GM18951 (cell line): ENCODE measurements around the gene ADAMTS2.

Experiments
- POLR2A ChIP-seq: IDR thresholded peaks from 4 replicates; pipeline ENCODE4 v1.6.1; 2011; ENCODE audit warnings: mild to moderate bottlenecking; ENCODE audit not compliant: insufficient read length, insufficient read depth; ENCODE audit errors: extremely low read depth
- in situ Hi-C: fragments of 300-500 bp; cut with MboI; formaldehyde crosslinking; loops from one replicate; pipeline ENCODE4 v1.12.0; 2022; ENCODE audit warnings: low sequenced_read_pairs, mixed read lengths, inconsistent platforms; ENCODE audit not compliant: unreplicated experiment

The ADAMTS2 gene

GRCh38 chr5:179183481-179183880 is 161.8 kb downstream of the ADAMTS2 start:
- in situ Hi-C loops = no loop called here
- TF ChIP-seq POLR2A = no peak

- in situ Hi-C loops = no loop called here
- no peak for TF ChIP-seq POLR2A
Observed at GRCh38 chr5:179182601-179183000, 162.7 kb downstream of the ADAMTS2 start.

GRCh38 chr5:179181988-179182387 is 163.3 kb downstream of the ADAMTS2 start:
- in situ Hi-C loops = no loop called here
- no peak for TF ChIP-seq POLR2A

GRCh38 chr5:179180921-179181645 is 164.2 kb downstream of the ADAMTS2 start:
- no peak for TF ChIP-seq POLR2A
- in situ Hi-C loops = no loop called here

- in situ Hi-C loops = no loop called here
- TF ChIP-seq POLR2A = no peak
Observed at GRCh38 chr5:179180061-179180610, 165.1 kb downstream of the ADAMTS2 start.

- in situ Hi-C loops = no loop called here
- TF ChIP-seq POLR2A = no peak
Observed at GRCh38 chr5:179177711-179178575, 167.3 kb downstream of the ADAMTS2 start.

GRCh38 chr5:179176571-179177230 is 168.6 kb downstream of the ADAMTS2 start:
- in situ Hi-C loops = no loop called here
- TF ChIP-seq POLR2A = no peak

GRCh38 chr5:179176166-179176565 is 169.1 kb downstream of the ADAMTS2 start:
- TF ChIP-seq POLR2A = no peak
- in situ Hi-C loops = no loop called here

GRCh38 chr5:179171816-179172745 is 173.2 kb downstream of the ADAMTS2 start:
- TF ChIP-seq POLR2A = no peak
- in situ Hi-C loops = no loop called here

GRCh38 chr5:179171251-179171815 is 173.9 kb downstream of the ADAMTS2 start:
- no peak for TF ChIP-seq POLR2A
- in situ Hi-C loops = no loop called here

GRCh38 chr5:179170606-179171005 is 174.7 kb downstream of the ADAMTS2 start:
- no peak for TF ChIP-seq POLR2A
- in situ Hi-C loops = no loop called here

- TF ChIP-seq POLR2A = no peak
- in situ Hi-C loops = no loop called here
Observed at GRCh38 chr5:179169836-179170235, 175.4 kb downstream of the ADAMTS2 start.
